ENCODE results near the gene OR2C1. TPM values are rescaled to one million over a fixed set of nuclear protein-coding genes. Genes with fewer than 3 reads are reported as not detected.

OR2C1 gene
- total and polyA plus RNA-seq, 2 donors (not counting 1 experiment from before 2014, with no cell fraction given) = 0.52 to 0.67 TPM

- Histone ChIP-seq H2AFZ (ENCODE audit: insufficient read depth, low read depth, low read length, poor library complexity, severe bottlenecking) (peak within 1 kb of the TSS; percentile 93), H3K79me2 (ENCODE audit: control insufficient read depth, insufficient read depth, low read length) (peaks cover 75% of the 10 kb centered on the region), H3K9me3 (ENCODE audit: control extremely low read depth in 1 of 3, control insufficient read depth in 2 of 3, insufficient read depth in 1 of 3, low read length in 2 of 3) (peaks cover 3 to 22% (median 11%) of the 10 kb centered on the region in 3 donors), H3K27me3 (replicated peaks in 1 of 4; ENCODE audit: control extremely low read depth in 1 of 4, control insufficient read depth in 3 of 4, insufficient read depth in 4 of 4, low read length in 3 of 4) (no peaks in the 10 kb centered on the region), H4K20me1 (ENCODE audit: control insufficient read depth, insufficient read depth, low read length, poor library complexity, severe bottlenecking) (no peaks in the 10 kb centered on the region), H3K4me1 (ENCODE audit: control insufficient read depth in 2 of 2, insufficient read depth in 2 of 2, low read length in 2 of 2) (peaks cover 11 to 23% of the 10 kb centered on the region in 2 donors), H3K27ac (ENCODE audit: low read length in 2 of 2) (peak within 1 kb of the TSS; percentile 13 to 80), H3K9ac (ENCODE audit: low read length) (peak within 1 kb of the TSS; percentile 92), H3K4me3 (ENCODE audit: control extremely low read depth in 1 of 5, extremely low read depth in 1 of 5, insufficient read depth in 1 of 5, low read depth in 2 of 5, low read length in 4 of 5) (peak within 1 kb of the TSS; percentile 59 to 84 (median 76)), H3K36me3 (replicated peaks in 1 of 2; ENCODE audit: control extremely low read depth in 1 of 2, control insufficient read depth in 1 of 2, extremely low read depth in 1 of 2, insufficient read depth in 2 of 2, low read length in 1 of 2) (peaks cover 10 to 37% of the 10 kb centered on the region in 2 experiments), H3K4me2 (replicated peaks; ENCODE audit: low read depth, low read length, poor library complexity, severe bottlenecking) (peak within 1 kb of the TSS; percentile 81)
- peak within 1 kb of the TSS; percentile 97 for H3K27ac Mint-ChIP-seq
- WGBS (ENCODE audit: insufficient coverage) = under 1% methylated on average over 93 of the region's 95 CpGs
- peaks cover 50% of the 10 kb centered on the region for H3K4me1 Mint-ChIP-seq
- peaks cover 8% of the 10 kb centered on the region for H3K9me3 Mint-ChIP-seq (ENCODE audit: insufficient read depth)
- DNase-seq (peak; percentile 99), ATAC-seq (ENCODE audit: low read depth) (peak; percentile 97)
- H3K27me3 Mint-ChIP-seq = no peaks in the 10 kb centered on the region
- intact Hi-C loops (cut with micrococcal nuclease) = loop anchor here (1.0 to 5.0 kb wide), 8 partner anchors 42 to 379 kb away; partner anchors contain the start of genes HCFC1R1, NAA60, THOC6 and TIGD7
- no peak for TF ChIP-seq EZH2 (IDR thresholded peaks at IDR 0.05; ENCODE audit: borderline replicate concordance, insufficient read depth, low read depth, low read length, poor library complexity, severe bottlenecking)
- peak within 1 kb of the TSS; percentile 98 for H3K4me3 Mint-ChIP-seq
- CTCF ChIA-PET = interaction anchor here (0.5 to 1.7 kb wide), 6 partner anchors 9 to 129 kb away, joined by 3 to 7 read pairs (median 5); partner anchors contain the start of genes NAA60 and ZNF597
- POLR2A ChIA-PET = interaction anchor here (0.5 to 1.8 kb wide), 8 partner anchors 9 to 267 kb away, joined by 3 to 13 read pairs (median 7); partner anchors contain the start of genes NAA60, ZNF213, ZNF263 and ZNF597
Observed at GRCh38 chr16:3400779-3401688, 45.3 kb downstream of the OR2C1 start, which contains the start of the genes ZNF174 and ZSCAN32. Gene ZNF174, plus strand, starts transcription at chr16:3401215. Its CDS starts 790 bp downstream, at chr16:3402005. Gene ZSCAN32, minus strand, starts transcription at chr16:3401004. Its CDS starts 3,447 bp downstream, at chr16:3397557.

DNA sequence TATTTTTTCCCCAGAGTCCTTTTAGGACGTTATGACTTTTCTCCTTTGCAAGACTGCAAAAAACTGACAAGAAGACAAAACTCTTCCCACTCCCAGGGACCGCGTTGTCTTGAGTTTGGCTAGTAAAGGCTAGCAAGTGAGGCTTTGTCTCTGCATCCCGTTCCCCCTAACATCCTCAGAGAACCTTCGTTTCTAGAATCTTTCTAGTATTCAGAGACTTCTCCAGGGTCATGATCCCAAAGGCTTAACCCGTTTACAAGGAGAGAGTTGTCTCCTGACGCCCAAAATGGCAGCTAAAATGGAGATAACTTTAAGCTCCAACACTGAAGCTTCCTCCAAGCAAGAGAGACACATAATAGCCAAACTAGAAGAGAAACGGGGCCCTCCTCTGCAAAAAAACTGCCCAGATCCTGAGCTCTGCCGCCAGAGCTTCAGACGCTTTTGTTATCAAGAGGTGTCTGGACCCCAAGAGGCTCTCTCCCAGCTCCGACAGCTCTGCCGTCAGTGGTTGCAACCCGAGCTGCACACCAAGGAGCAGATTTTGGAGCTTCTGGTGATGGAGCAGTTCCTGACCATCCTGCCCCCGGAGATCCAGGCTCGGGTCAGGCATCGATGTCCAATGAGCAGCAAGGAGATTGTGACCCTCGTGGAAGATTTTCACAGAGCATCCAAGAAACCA, 46.2 kb downstream of the OR2C1 start:
- Mint-ChIP-seq H3K27ac (peak overlapping the region; percentile 84), H3K9me3 (ENCODE audit: insufficient read depth) (peaks cover 7% of the 10 kb centered on the region), H3K4me3 (peak overlapping the region; percentile 98), H3K4me1 (peaks cover 43% of the 10 kb centered on the region), H3K27me3 (no peaks in the 10 kb centered on the region)
- POLR2A ChIA-PET = interaction anchor here (0.7 to 1.8 kb wide), 7 partner anchors 37 to 266 kb away, joined by 3 to 13 read pairs (median 8); partner anchors contain the start of genes NAA60, ZNF263 and ZNF597
- H2AFZ ChIP-seq (ENCODE audit: insufficient read depth, low read depth, low read length, poor library complexity, severe bottlenecking) = peak overlapping the region; percentile 93
- peaks cover 11 to 37% of the 10 kb centered on the region in 2 experiments for H3K36me3 ChIP-seq (replicated peaks in 1 of 2; ENCODE audit: control extremely low read depth in 1 of 2, control insufficient read depth in 1 of 2, extremely low read depth in 1 of 2, insufficient read depth in 2 of 2, low read length in 1 of 2)
- H3K9me3 ChIP-seq (ENCODE audit: control extremely low read depth in 1 of 3, control insufficient read depth in 2 of 3, insufficient read depth in 1 of 3, low read length in 2 of 3) = peaks cover 9 to 20% (median 18%) of the 10 kb centered on the region in 3 donors
- H3K27me3 ChIP-seq (replicated peaks in 1 of 4; ENCODE audit: control extremely low read depth in 1 of 4, control insufficient read depth in 3 of 4, insufficient read depth in 4 of 4, low read length in 3 of 4) = no peaks in the 10 kb centered on the region
- no peaks in the 10 kb centered on the region for H4K20me1 ChIP-seq (ENCODE audit: control insufficient read depth, insufficient read depth, low read length, poor library complexity, severe bottlenecking)
- peaks cover 11 to 23% of the 10 kb centered on the region in 2 donors for H3K4me1 ChIP-seq (ENCODE audit: control insufficient read depth in 2 of 2, insufficient read depth in 2 of 2, low read length in 2 of 2)
- intact Hi-C loops (cut with micrococcal nuclease) = loop anchor here (1.0 to 5.0 kb wide), 8 partner anchors 41 to 380 kb away; partner anchors contain the start of genes HCFC1R1, NAA60, THOC6 and TIGD7
- peak overlapping the region; percentile 92 for H3K9ac ChIP-seq (ENCODE audit: low read length)
- 69% methylated on average over 13 of the region's 17 CpGs for WGBS (ENCODE audit: insufficient coverage)
- H3K4me2 ChIP-seq (replicated peaks; ENCODE audit: low read depth, low read length, poor library complexity, severe bottlenecking) = peak overlapping the region; percentile 81
- peak overlapping the region; percentile 50 to 80 (median 74) for H3K4me3 ChIP-seq (ENCODE audit: control extremely low read depth in 1 of 5, extremely low read depth in 1 of 5, insufficient read depth in 1 of 5, low read depth in 2 of 5, low read length in 4 of 5)
- H3K79me2 ChIP-seq (ENCODE audit: control insufficient read depth, insufficient read depth, low read length) = peaks cover 67% of the 10 kb centered on the region
- DNase-seq (no peak), ATAC-seq (ENCODE audit: low read depth) (no peak)
- TF ChIP-seq EZH2 (IDR thresholded peaks at IDR 0.05; ENCODE audit: borderline replicate concordance, insufficient read depth, low read depth, low read length, poor library complexity, severe bottlenecking) = no peak
- TF ChIP-seq, protein P1, sequence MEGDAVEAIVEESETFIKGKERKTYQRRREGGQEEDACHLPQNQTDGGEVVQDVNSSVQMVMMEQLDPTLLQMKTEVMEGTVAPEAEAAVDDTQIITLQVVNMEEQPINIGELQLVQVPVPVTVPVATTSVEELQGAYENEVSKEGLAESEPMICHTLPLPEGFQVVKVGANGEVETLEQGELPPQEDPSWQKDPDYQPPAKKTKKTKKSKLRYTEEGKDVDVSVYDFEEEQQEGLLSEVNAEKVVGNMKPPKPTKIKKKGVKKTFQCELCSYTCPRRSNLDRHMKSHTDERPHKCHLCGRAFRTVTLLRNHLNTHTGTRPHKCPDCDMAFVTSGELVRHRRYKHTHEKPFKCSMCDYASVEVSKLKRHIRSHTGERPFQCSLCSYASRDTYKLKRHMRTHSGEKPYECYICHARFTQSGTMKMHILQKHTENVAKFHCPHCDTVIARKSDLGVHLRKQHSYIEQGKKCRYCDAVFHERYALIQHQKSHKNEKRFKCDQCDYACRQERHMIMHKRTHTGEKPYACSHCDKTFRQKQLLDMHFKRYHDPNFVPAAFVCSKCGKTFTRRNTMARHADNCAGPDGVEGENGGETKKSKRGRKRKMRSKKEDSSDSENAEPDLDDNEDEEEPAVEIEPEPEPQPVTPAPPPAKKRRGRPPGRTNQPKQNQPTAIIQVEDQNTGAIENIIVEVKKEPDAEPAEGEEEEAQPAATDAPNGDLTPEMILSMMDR (IDR thresholded peaks at IDR 0.05) = no peak
- H3K27ac ChIP-seq (ENCODE audit: low read length in 2 of 2) = peak overlapping the region; percentile 13 to 80
- CTCF ChIA-PET = interaction anchor here (1.2 to 1.7 kb wide), 3 partner anchors 8 to 57 kb away, joined by 6 to 7 read pairs (median 7); no protein-coding TSS in a partner anchor

Measured in B cell (primary cell).